ENCODE data around the gene VCAM1.
"Not testable (repeated sequence)": the region's sequence is repeated elsewhere in the genome, so short reads cannot be mapped to it uniquely, and the experiment has no call there.

VCAM1 gene

GRCh38 chr1:100767176-100767890 is 47.8 kb downstream of the VCAM1 start:
- Mint-ChIP-seq H3K4me3 (no peak overlapping the region), H3K4me1 (no peaks in the 10 kb centered on the region), H3K27ac (ENCODE audit: low read depth) (no peak overlapping the region), H3K9me3 (no peaks in the 10 kb centered on the region), H3K36me3 (ENCODE audit: insufficient read depth) (no peaks in the 10 kb centered on the region), H3K27me3 (no peaks in the 10 kb centered on the region)
- ATAC-seq (replicated peaks; ENCODE audit: extremely low read depth, poor library complexity, severe bottlenecking) (no peak), DNase-seq (ENCODE audit: low spot score in 2 of 2) (no peak)

- Mint-ChIP-seq H3K4me3 (no peak overlapping the region), H3K27ac (ENCODE audit: low read depth) (no peak overlapping the region), H3K36me3 (ENCODE audit: insufficient read depth) (no peaks in the 10 kb centered on the region), H3K4me1 (no peaks in the 10 kb centered on the region), H3K27me3 (no peaks in the 10 kb centered on the region), H3K9me3 (no peaks in the 10 kb centered on the region)
- ATAC-seq (replicated peaks; ENCODE audit: extremely low read depth, poor library complexity, severe bottlenecking) (no peak), DNase-seq (ENCODE audit: low spot score in 2 of 2) (no peak)
Measured at GRCh38 chr1:100769323-100769722, 49.8 kb downstream of the VCAM1 start.

GRCh38 chr1:100769906-100770646 is 50.5 kb downstream of the VCAM1 start:
- no peak overlapping the region for H3K27ac Mint-ChIP-seq (ENCODE audit: low read depth)
- no peak overlapping the region for H3K4me3 Mint-ChIP-seq
- no peaks in the 10 kb centered on the region for H3K4me1 Mint-ChIP-seq
- ATAC-seq (replicated peaks; ENCODE audit: extremely low read depth, poor library complexity, severe bottlenecking) (no peak), DNase-seq (ENCODE audit: low spot score in 2 of 2) (no peak)
- no peaks in the 10 kb centered on the region for H3K9me3 Mint-ChIP-seq
- H3K27me3 Mint-ChIP-seq = no peaks in the 10 kb centered on the region
- no peaks in the 10 kb centered on the region for H3K36me3 Mint-ChIP-seq (ENCODE audit: insufficient read depth)

GRCh38 chr1:100773444-100773843 is 53.9 kb downstream of the VCAM1 start:
- no peak overlapping the region for H3K27ac Mint-ChIP-seq (ENCODE audit: low read depth)
- H3K9me3 Mint-ChIP-seq = no peaks in the 10 kb centered on the region
- no peaks in the 10 kb centered on the region for H3K4me1 Mint-ChIP-seq
- no peak overlapping the region for H3K4me3 Mint-ChIP-seq
- DNase-seq (ENCODE audit: low spot score in 2 of 2) (no peak), ATAC-seq (replicated peaks; ENCODE audit: extremely low read depth, poor library complexity, severe bottlenecking) (no peak)
- no peaks in the 10 kb centered on the region for H3K27me3 Mint-ChIP-seq
- no peaks in the 10 kb centered on the region for H3K36me3 Mint-ChIP-seq (ENCODE audit: insufficient read depth)

- Mint-ChIP-seq H3K9me3 (no peaks in the 10 kb centered on the region), H3K36me3 (ENCODE audit: insufficient read depth) (no peaks in the 10 kb centered on the region), H3K4me3 (no peak overlapping the region), H3K27me3 (no peaks in the 10 kb centered on the region), H3K4me1 (no peaks in the 10 kb centered on the region), H3K27ac (ENCODE audit: low read depth) (no peak overlapping the region)
- DNase-seq (ENCODE audit: low spot score in 2 of 2) = no peak
- ATAC-seq (replicated peaks; ENCODE audit: extremely low read depth, poor library complexity, severe bottlenecking) = no peak
Measured at GRCh38 chr1:100774370-100774769, 54.8 kb downstream of the VCAM1 start.

GRCh38 chr1:100775483-100775882 is 55.9 kb downstream of the VCAM1 start:
- ATAC-seq (replicated peaks; ENCODE audit: extremely low read depth, poor library complexity, severe bottlenecking) = no peak
- H3K36me3 Mint-ChIP-seq (ENCODE audit: insufficient read depth) = no peaks in the 10 kb centered on the region
- H3K27me3 Mint-ChIP-seq = no peaks in the 10 kb centered on the region
- H3K9me3 Mint-ChIP-seq = no peaks in the 10 kb centered on the region
- no peak overlapping the region for H3K27ac Mint-ChIP-seq (ENCODE audit: low read depth)
- H3K4me3 Mint-ChIP-seq = no peak overlapping the region
- no peaks in the 10 kb centered on the region for H3K4me1 Mint-ChIP-seq
- DNase-seq (ENCODE audit: low spot score in 2 of 2) = no peak

GRCh38 chr1:100778748-100779147 is 59.2 kb downstream of the VCAM1 start:
- no peak for ATAC-seq (replicated peaks; ENCODE audit: extremely low read depth, poor library complexity, severe bottlenecking)
- Mint-ChIP-seq H3K4me3 (no peak overlapping the region), H3K9me3 (peaks cover 7% of the 10 kb centered on the region)

GRCh38 chr1:100780814-100781213 is 61.3 kb downstream of the VCAM1 start:
- peaks cover 4% of the 10 kb centered on the region for H3K4me1 Mint-ChIP-seq
- H3K9me3 Mint-ChIP-seq = peaks cover 7% of the 10 kb centered on the region
- H3K36me3 Mint-ChIP-seq (ENCODE audit: insufficient read depth) = no peaks in the 10 kb centered on the region
- DNase-seq (ENCODE audit: low spot score in 2 of 2) = no peak
- H3K4me3 Mint-ChIP-seq = no peak overlapping the region
- H3K27me3 Mint-ChIP-seq = peaks cover 6% of the 10 kb centered on the region
- no peak for ATAC-seq (replicated peaks; ENCODE audit: extremely low read depth, poor library complexity, severe bottlenecking)
- H3K27ac Mint-ChIP-seq (ENCODE audit: low read depth) = no peak overlapping the region

More at GRCh38 chr1:100778748-100779147, 59.2 kb downstream of the VCAM1 start:
- no peaks in the 10 kb centered on the region for H3K4me1 Mint-ChIP-seq
- no peak overlapping the region for H3K27ac Mint-ChIP-seq (ENCODE audit: low read depth)
- H3K27me3 Mint-ChIP-seq = no peaks in the 10 kb centered on the region
- H3K36me3 Mint-ChIP-seq (ENCODE audit: insufficient read depth) = no peaks in the 10 kb centered on the region
- no peak for DNase-seq (ENCODE audit: low spot score in 2 of 2)

GRCh38 chr1:100781728-100782127 is 62.2 kb downstream of the VCAM1 start:
- H3K36me3 Mint-ChIP-seq (ENCODE audit: insufficient read depth); H3K27me3 Mint-ChIP-seq; H3K4me3 Mint-ChIP-seq; H3K9me3 Mint-ChIP-seq; DNase-seq (ENCODE audit: low spot score in 2 of 2); H3K27ac Mint-ChIP-seq (ENCODE audit: low read depth); ATAC-seq (replicated peaks; ENCODE audit: extremely low read depth, poor library complexity, severe bottlenecking); H3K4me1 Mint-ChIP-seq: not testable (repeated sequence)

GRCh38 chr1:100782473-100783039 is 63.0 kb downstream of the VCAM1 start:
- Mint-ChIP-seq H3K4me1 (peaks cover 6% of the 10 kb centered on the region), H3K4me3 (no peak overlapping the region), H3K27me3 (peaks cover 10% of the 10 kb centered on the region), H3K27ac (ENCODE audit: low read depth) (no peak overlapping the region), H3K9me3 (peaks cover 7% of the 10 kb centered on the region), H3K36me3 (ENCODE audit: insufficient read depth) (no peaks in the 10 kb centered on the region)
- ATAC-seq (replicated peaks; ENCODE audit: extremely low read depth, poor library complexity, severe bottlenecking) (no peak), DNase-seq (ENCODE audit: low spot score in 2 of 2) (no peak)

GRCh38 chr1:100785470-100786052 is 66.0 kb downstream of the VCAM1 start:
- H3K27ac Mint-ChIP-seq (ENCODE audit: low read depth) = no peak overlapping the region
- ATAC-seq (replicated peaks; ENCODE audit: extremely low read depth, poor library complexity, severe bottlenecking) (no peak), DNase-seq (ENCODE audit: low spot score in 2 of 2) (no peak)
- H3K4me1 Mint-ChIP-seq = peaks cover 6% of the 10 kb centered on the region
- no peaks in the 10 kb centered on the region for H3K36me3 Mint-ChIP-seq (ENCODE audit: insufficient read depth)
- H3K9me3 Mint-ChIP-seq = peaks cover 7% of the 10 kb centered on the region
- H3K27me3 Mint-ChIP-seq = peaks cover 23% of the 10 kb centered on the region
- H3K4me3 Mint-ChIP-seq = no peak overlapping the region

GRCh38 chr1:100786870-100787269 is 67.3 kb downstream of the VCAM1 start:
- peaks cover 5% of the 10 kb centered on the region for H3K9me3 Mint-ChIP-seq
- H3K4me3 Mint-ChIP-seq = no peak overlapping the region
- DNase-seq (ENCODE audit: low spot score in 2 of 2) (no peak), ATAC-seq (replicated peaks; ENCODE audit: extremely low read depth, poor library complexity, severe bottlenecking) (no peak)
- H3K4me1 Mint-ChIP-seq = peaks cover 6% of the 10 kb centered on the region
- H3K27me3 Mint-ChIP-seq = peaks cover 27% of the 10 kb centered on the region
- no peak overlapping the region for H3K27ac Mint-ChIP-seq (ENCODE audit: low read depth)
- H3K36me3 Mint-ChIP-seq (ENCODE audit: insufficient read depth) = no peaks in the 10 kb centered on the region
